Hepatocyte (in vitro differentiated cells): ENCODE data around the gene CAMSAP1. TPM values are rescaled to one million over a fixed set of nuclear protein-coding genes. Genes with fewer than 3 reads are reported as not detected.

Experiments used
- DNase-seq: peaks from one replicate; pipeline ENCODE4 v3.0.0-alpha.2; 2016; ENCODE audit warnings: low spot score
- H2AFZ ChIP-seq: fragments of 200-600 bp; sonication (generic); 2 replicates; pipeline ENCODE4 v1.6.0; 2016; ENCODE audit warnings: antibody characterized with exemption, mild to moderate bottlenecking
- H3K27ac ChIP-seq: fragments of 200-600 bp; sonication (generic); 2 replicates; pipeline ENCODE4 v1.5.1; 2016; ENCODE audit warnings: mild to moderate bottlenecking
- H3K27me3 ChIP-seq: fragments of 200-600 bp; sonication (generic); 2 replicates; pipeline ENCODE4 v1.6.1; 2016
- H3K36me3 ChIP-seq: fragments of 200-600 bp; sonication (generic); replicated peaks from 2 replicates; pipeline ENCODE4 v1.5.1; 2016; ENCODE audit warnings: low read depth; ENCODE audit not compliant: insufficient read depth
- H3K4me1 ChIP-seq: fragments of 200-600 bp; sonication (generic); 2 replicates; pipeline ENCODE4 v1.5.1; 2016; ENCODE audit warnings: mild to moderate bottlenecking, moderate library complexity; ENCODE audit not compliant: insufficient read depth
- H3K4me2 ChIP-seq: fragments of 200-600 bp; sonication (generic); 2 replicates; pipeline ENCODE4 v1.6.0; 2016
- H3K4me3 ChIP-seq: fragments of 200-600 bp; sonication (generic); 2 replicates; pipeline ENCODE4 v1.5.1; 2016; ENCODE audit warnings: mild to moderate bottlenecking
- H3K79me2 ChIP-seq: fragments of 200-600 bp; sonication (generic); 2 replicates; pipeline ENCODE4 v1.6.0; 2017; ENCODE audit warnings: mild to moderate bottlenecking
- H3K9me2 ChIP-seq: fragments of 200-600 bp; sonication (generic); replicated peaks from 2 replicates; pipeline ENCODE4 v1.6.0; 2017; ENCODE audit warnings: mild to moderate bottlenecking; ENCODE audit not compliant: insufficient read depth
- H3K9me3 ChIP-seq: fragments of 200-600 bp; sonication (generic); 2 replicates; pipeline ENCODE4 v1.5.1; 2016; ENCODE audit warnings: low read depth, mild to moderate bottlenecking
- H4K20me1 ChIP-seq: fragments of 200-600 bp; sonication (generic); 2 replicates; pipeline ENCODE4 v1.6.0; 2016; ENCODE audit warnings: mild to moderate bottlenecking; ENCODE audit not compliant: insufficient read depth, poor library complexity, severe bottlenecking
- CTCF ChIP-seq: fragments of 200-600 bp; sonication (generic); IDR thresholded peaks from 2 replicates; pipeline ENCODE4 v1.5.1; 2016; ENCODE audit warnings: antibody characterized with exemption, mild to moderate bottlenecking; ENCODE audit not compliant: poor library complexity
- EZH2 ChIP-seq: fragments of 200-600 bp; sonication (generic); IDR thresholded peaks from 2 replicates; pipeline ENCODE4 v1.6.1; 2016; ENCODE audit warnings: antibody characterized with exemption, mild to moderate bottlenecking, borderline replicate concordance
- EZH2phosphoT487 ChIP-seq: fragments of 200-600 bp; sonication (generic); IDR thresholded peaks from one replicate; pipeline ENCODE4 v1.6.1; 2018; ENCODE audit warnings: antibody characterized with exemption, mild to moderate bottlenecking, low read depth, moderate library complexity; ENCODE audit not compliant: unreplicated experiment, severe bottlenecking
- WGBS: methylation state at CpG from one replicate; pipeline ENCODE4 v1.1.6; 2016; ENCODE audit warnings: low lambda C conversion rate; ENCODE audit errors: missing lambda C conversion rate; 5-methylcytosine and 5-hydroxymethylcytosine counted together
- polyA plus RNA-seq: library from polyadenylated mRNA; unstranded; fragments of >200 nt; fragmentation: Nextera tagmentation; extraction: Ambion mirVana; gene quantifications from 2 replicates; pipeline ENCODE4 v1.2.1, GENCODE V29; 2016
- total RNA-seq: library from RNA; depleted of rRNA; stranded (reverse); fragments of >200 nt; gene quantifications from 2 replicates; pipeline ENCODE4 v1.2.3, GENCODE V29; 2014

Gene CAMSAP1
- total and polyA plus RNA-seq, 2 experiments from 2014 or later, result 5.0 to 15.6 TPM

DNA sequence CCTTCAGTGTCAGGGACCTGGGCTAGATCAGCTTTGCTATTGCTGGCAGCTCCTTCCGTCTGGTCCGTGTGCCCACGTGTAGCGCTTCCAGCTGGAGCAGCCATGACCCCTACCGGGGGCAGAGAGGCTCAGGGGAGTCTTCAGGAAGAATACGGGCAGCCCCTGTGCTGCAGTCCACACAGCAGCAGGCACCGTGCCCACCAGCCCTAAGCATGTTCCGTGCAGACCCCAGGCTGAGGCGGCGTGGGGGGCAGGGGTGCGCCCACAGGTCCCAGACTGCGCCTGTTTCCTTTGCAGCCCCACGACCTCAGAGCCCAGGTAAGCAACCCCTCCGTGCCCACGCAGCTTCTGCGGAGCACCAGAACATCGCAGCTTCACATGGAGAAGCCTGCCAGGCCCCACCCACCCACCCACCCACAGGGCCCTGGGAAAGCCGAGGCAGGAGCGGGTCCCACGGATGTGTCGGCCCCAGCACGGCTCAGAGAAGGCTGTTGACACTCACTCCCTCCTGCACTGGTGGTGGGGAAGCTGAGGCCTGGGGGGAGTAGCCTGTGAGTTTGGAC, 122.3 kb downstream of the CAMSAP1 start:
- H4K20me1 ChIP-seq, result no peaks in the 10 kb centered on the region
- H3K4me1 ChIP-seq, result no peaks in the 10 kb centered on the region
- H2AFZ ChIP-seq, result no peak overlapping the region
- TF ChIP-seq CTCF, result no peak
- no peak for TF ChIP-seq EZH2
- TF ChIP-seq EZH2phosphoT487, result no peak
- 93% methylated on average over 20 of the region's 22 CpGs for WGBS
- no peaks in the 10 kb centered on the region for H3K27me3 ChIP-seq
- H3K36me3 ChIP-seq, result no peaks in the 10 kb centered on the region
- H3K79me2 ChIP-seq, result no peaks in the 10 kb centered on the region
- DNase-seq, result no peak
- no peak overlapping the region for H3K27ac ChIP-seq
- H3K4me3 ChIP-seq, result no peak overlapping the region
- H3K9me2 ChIP-seq, result no peaks in the 10 kb centered on the region
- H3K4me2 ChIP-seq, result no peak overlapping the region
- no peaks in the 10 kb centered on the region for H3K9me3 ChIP-seq

DNA sequence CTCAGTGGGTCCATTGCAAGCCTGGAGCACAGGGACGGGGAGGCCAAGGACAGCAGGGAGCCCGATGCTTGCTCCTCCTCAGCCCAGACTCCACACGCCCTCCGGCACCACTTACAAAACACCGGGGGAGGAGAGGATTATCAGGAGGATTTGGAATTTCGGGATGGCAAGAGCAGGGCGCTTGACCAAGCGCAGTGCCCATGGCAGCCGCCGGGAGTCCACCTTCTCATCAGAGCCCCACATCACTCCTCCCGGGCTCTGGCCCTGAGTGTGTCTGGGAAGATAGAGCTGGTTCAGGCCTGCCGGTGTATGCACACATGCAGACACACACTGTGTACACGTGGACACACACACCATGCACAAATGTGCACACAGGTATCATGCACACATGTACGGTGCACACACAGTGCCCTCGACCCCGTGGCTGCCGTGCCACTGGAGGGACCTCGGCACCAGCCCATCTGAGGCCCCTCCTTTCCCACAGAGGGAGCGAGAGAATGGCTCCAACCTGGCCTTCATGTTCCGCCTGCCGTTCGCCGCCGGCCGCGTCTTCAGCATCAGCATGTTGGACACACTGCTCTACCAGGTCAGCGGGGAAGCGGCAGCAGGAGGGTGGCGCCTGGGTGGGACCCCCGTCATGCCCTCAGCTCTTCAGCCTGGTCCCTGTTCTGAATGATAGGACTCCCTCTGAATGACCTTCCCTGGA, 123.7 kb downstream of the CAMSAP1 start:
- Histone ChIP-seq H3K4me1 (no peaks in the 10 kb centered on the region), H3K27me3 (no peaks in the 10 kb centered on the region), H3K9me3 (no peaks in the 10 kb centered on the region), H3K27ac (no peak overlapping the region), H4K20me1 (no peaks in the 10 kb centered on the region), H3K4me3 (no peak overlapping the region), H3K79me2 (no peaks in the 10 kb centered on the region), H2AFZ (no peak overlapping the region), H3K36me3 (no peaks in the 10 kb centered on the region), H3K9me2 (no peaks in the 10 kb centered on the region), H3K4me2 (no peak overlapping the region)
- no peak for DNase-seq
- TF ChIP-seq EZH2 (no peak), EZH2phosphoT487 (no peak), CTCF (no peak)
- 85% methylated on average over 30 of the region's 30 CpGs for WGBS

DNA sequence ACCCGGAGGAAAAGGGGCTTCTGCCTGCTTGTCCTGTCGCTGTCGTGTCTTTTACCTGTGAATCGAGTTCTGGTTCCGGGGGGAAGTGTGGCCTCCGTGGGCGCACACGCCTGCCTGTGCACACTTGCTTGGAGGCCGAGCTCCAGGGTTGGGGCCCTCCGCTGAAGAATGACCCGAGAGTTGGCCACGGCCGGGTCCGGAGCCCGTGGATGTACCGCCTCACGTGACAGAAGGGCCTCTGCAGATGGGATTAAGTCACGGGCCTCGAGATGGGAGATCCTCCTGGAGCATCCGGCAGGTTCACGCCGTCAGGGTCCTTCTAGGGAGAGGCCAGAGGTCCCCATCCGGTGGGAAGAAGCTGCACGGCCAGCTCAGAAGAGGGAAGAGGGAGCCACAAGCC, 124.4 kb downstream of the CAMSAP1 start:
- TF ChIP-seq CTCF (no peak), EZH2 (no peak), EZH2phosphoT487 (no peak)
- Histone ChIP-seq H3K9me2 (no peaks in the 10 kb centered on the region), H3K4me3 (no peak overlapping the region), H4K20me1 (no peaks in the 10 kb centered on the region), H3K9me3 (no peaks in the 10 kb centered on the region), H3K79me2 (no peaks in the 10 kb centered on the region), H2AFZ (no peak overlapping the region), H3K27me3 (no peaks in the 10 kb centered on the region), H3K4me2 (no peak overlapping the region), H3K36me3 (no peaks in the 10 kb centered on the region), H3K27ac (no peak overlapping the region), H3K4me1 (no peaks in the 10 kb centered on the region)
- DNase-seq, result no peak
- WGBS, result 91% methylated on average over 23 of the region's 24 CpGs
